NCI-H2227 treated with DMSO at 0.1 percent for 48 hours (cell line): Measurements from ENCODE around the gene FBXW4.
"Not testable (repeated sequence)": the region's sequence is repeated elsewhere in the genome, so short reads cannot be mapped to it uniquely, and the experiment has no call there.

Source experiments
- DNase-seq: peaks from one replicate; lab custom pipeline; 2025; lab: John Stamatoyannopoulos, UW

Gene FBXW4

GRCh38 chr10:101653536-101653935 lies 41.4 kb downstream of the FBXW4 start:
- no peak for DNase-seq

- no peak for DNase-seq
Measured at GRCh38 chr10:101651336-101651735, 43.6 kb downstream of the FBXW4 start.

GRCh38 chr10:101650863-101651262 lies 44.1 kb downstream of the FBXW4 start:
- no peak for DNase-seq

GRCh38 chr10:101649525-101650085 lies 45.4 kb downstream of the FBXW4 start:
- no peak for DNase-seq

GRCh38 chr10:101647255-101647654 lies 47.7 kb downstream of the FBXW4 start:
- no peak for DNase-seq

- DNase-seq: no peak
Measured at GRCh38 chr10:101646364-101646763, 48.6 kb downstream of the FBXW4 start.

GRCh38 chr10:101645659-101646058 lies 49.3 kb downstream of the FBXW4 start:
- no peak for DNase-seq

- peak; percentile 97 for DNase-seq
Measured at GRCh38 chr10:101644002-101644401, 51.0 kb downstream of the FBXW4 start.

GRCh38 chr10:101643546-101643945 lies 51.4 kb downstream of the FBXW4 start:
- DNase-seq: peak; percentile 97

GRCh38 chr10:101639141-101639900 lies 55.6 kb downstream of the FBXW4 start:
- DNase-seq: no peak

GRCh38 chr10:101633510-101633909 lies 61.5 kb downstream of the FBXW4 start:
- not testable (repeated sequence) for DNase-seq

- DNase-seq: no peak
Measured at GRCh38 chr10:101631821-101632475, 63.0 kb downstream of the FBXW4 start.

GRCh38 chr10:101630633-101630920 lies 64.4 kb downstream of the FBXW4 start:
- DNase-seq: no peak

GRCh38 chr10:101629837-101630632 lies 64.9 kb downstream of the FBXW4 start:
- no peak for DNase-seq

- no peak for DNase-seq
Measured at GRCh38 chr10:101625821-101626412, 69.1 kb downstream of the FBXW4 start.

- DNase-seq: no peak
Measured at GRCh38 chr10:101624526-101625102, 70.4 kb downstream of the FBXW4 start.

GRCh38 chr10:101623528-101623927 lies 71.4 kb downstream of the FBXW4 start:
- DNase-seq: no peak

- no peak for DNase-seq
Measured at GRCh38 chr10:101619983-101620382, 75.0 kb downstream of the FBXW4 start.

- no peak for DNase-seq
Measured at GRCh38 chr10:101618871-101619270, 76.1 kb downstream of the FBXW4 start.

GRCh38 chr10:101617824-101618568 lies 77.0 kb downstream of the FBXW4 start:
- no peak for DNase-seq
